GM19468 (cell line): ENCODE data around the gene DMGDH.
"Not testable (repeated sequence)": the region's sequence is repeated elsewhere in the genome, so short reads cannot be mapped to it uniquely, and the experiment has no call there.

Experiments
- ATAC-seq: cut with Tn5 transposase; IDR thresholded peaks from one replicate; pipeline ENCODE4 v1.9.1; 2021; ENCODE audit warnings: mild to moderate bottlenecking, moderate library complexity, moderate number of reproducible peaks; ENCODE audit not compliant: unreplicated experiment; ENCODE audit errors: extremely low read depth

Gene DMGDH

DNA sequence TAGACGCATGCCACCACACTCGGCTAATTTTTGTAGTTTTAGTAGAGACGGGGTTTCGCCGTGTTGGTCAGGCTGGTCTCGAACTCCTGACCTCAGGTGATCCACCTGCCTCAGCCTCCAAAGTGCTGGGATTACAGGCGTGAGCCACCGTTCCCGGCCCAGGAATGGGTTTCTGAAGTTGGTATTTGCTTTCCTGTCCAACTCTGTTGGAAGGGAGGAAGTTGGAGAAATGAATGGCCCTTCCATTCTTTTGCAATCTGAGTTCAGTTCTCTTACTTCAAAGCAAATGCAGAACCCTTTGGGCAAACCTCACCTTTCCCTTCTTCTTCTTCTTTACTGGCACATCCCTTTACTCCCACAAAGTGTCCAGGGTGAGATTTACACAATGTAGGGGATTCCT is 86.3 kb downstream of the DMGDH start:
- ATAC-seq: not testable (repeated sequence)

DNA sequence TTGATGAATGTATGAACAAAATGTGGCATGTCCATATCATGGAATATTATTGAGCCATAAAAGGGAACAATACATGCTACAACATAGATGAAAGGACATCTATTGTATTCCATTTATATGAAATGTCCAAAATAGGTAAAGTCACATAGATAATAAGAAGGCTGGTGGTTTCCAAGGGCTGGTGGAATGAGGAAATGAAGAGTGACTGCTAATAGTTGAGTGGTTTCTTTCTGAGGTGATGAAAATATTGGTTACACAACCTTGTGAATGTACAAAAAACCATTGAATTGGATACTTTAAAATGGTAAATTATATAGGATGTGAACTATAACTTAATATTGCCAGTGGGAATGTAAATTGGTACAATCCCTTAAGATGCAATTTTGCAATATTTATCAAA is 89.6 kb downstream of the DMGDH start:
- ATAC-seq: no peak

DNA sequence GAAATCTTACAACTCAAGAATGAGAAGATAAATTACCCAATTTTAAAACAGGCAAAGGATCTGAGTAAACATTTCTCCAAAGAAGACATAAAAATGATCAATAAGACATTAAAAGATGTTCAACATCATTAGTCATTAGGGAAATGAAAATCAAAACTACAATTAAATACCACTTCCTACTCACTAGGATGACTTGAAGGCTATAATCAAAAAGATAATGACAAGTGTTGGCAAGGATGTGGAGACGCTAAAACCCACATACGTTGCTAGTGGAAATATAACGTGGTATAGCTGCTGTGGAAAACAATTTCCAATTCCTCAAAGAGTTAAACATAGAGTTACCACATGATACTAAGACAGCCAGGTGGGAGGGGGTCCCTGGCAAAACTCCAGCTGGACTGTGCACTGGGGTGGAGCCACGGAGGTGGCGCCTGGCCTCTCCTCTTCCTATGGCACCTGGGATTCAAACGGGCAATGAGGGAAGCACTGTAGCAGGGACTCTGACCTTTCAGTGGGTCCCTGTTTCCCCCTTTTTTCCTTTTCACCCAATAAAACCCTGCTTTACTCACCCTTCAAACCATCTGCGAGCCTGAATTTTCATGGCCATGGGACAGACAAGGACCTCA is 90.2 kb downstream of the DMGDH start:
- no peak for ATAC-seq

DNA sequence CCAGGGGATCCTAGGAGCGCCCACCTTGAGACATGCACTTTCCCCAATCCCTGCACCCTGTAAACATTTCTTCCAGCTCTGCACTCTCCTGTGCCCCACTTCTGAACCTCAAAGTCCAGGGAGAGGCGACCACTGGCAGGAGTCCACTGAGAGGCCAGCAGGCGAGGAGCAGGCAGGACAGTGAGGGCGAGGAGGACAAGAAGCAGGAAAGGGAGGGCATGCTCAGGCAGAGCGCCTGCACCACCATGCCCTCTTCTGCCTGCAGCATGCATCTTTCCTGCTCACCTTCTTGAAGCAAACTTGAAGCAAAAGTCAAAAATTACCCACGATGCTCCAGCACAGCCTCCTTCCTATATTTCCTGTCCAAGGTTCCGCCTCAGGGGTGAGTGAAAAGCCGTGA is 94.4 kb downstream of the DMGDH start:
- no peak for ATAC-seq

DNA sequence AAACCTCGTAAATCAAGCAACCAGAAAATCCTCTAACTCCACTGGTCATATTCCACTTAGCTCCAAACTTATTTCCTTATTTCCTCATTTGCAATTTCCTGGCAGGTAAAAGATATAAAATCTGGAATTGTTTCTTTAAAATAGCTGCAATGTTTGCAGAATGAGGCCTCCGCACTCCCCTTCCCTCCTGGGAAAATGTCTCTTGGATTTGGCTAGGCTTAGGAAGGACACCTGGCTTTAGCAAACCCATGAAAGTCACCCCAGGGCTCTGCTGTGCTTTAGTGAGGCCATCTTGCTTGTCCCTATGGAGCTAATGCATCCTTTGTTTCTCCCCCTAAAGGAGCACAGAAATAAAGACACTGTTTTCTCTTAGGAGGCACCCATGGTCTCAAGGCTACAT is 94.9 kb downstream of the DMGDH start:
- ATAC-seq: no peak

DNA sequence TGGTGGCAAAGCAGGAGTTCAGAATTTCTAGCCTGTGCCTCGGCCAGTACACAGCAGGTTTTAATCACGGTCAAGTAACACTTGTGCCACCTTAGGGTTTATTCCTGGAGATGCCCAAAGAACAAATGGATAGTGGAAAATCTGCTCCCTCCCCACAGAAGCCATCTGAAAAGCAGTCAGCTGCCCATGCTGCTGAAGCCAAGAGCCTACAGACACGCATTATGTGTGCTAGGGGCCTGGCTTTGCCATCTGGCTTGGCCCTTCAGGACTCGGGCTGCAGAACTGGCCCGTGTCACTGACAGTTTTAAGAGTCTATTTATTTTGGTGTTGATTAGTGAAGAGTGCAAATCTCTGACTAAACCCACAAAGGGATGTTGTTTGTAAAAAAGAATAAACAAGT is 95.5 kb downstream of the DMGDH start:
- no peak for ATAC-seq

DNA sequence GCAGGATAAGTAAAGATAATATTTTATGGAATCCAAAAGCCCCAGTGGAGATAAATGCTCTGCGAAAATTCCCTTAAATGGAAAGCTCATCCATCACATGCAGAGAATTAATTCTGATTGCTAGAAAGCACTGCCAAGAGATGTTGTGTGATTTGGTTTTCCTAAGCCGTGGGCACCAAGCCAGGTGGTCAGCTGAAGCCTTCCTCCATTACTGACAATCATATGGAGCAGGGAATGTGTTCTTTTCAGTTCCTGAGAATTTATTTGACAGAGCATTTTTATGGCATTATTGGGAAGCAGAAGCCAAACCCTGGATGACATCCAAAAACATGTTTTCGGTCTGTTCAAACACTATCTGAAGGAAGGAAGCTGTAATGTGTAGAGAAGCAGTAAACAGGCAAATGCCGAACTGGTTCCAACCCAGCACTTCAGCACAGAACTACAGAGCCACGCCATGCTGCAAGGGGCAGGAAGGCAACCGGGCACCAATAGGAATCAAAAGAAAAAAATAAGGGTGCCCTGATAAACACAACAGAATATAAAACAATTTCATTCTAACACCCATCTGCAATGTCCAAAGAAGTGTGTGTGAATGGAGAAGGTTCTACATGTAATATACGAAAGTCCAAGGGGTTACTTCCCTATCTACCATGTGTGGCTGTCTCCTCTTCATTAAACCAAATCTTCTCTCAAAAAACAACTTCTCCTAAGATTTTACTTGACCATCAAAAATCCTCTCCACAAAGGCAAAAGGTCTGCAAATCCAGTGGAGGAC is 96.6 kb downstream of the DMGDH start:
- no peak for ATAC-seq

DNA sequence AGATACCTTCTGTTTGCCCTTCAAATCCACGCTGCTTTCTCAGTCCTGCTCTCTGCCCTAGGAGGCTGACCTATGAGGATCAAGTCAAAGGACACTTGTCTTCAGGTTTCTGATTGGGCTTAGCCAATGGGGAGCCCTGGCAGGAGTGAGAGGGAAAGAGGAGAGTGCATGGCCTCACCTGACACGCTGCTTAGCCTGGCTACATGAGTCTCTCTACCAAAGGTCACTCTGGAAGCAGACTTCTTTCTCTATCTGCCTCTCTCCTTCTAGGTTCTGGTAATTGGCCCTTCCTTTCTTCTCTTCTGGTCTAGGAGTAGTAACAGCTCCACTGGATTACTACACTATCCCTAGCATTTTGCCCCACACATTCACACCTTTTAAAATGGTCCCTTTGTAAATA is 97.5 kb downstream of the DMGDH start:
- ATAC-seq: no peak

DNA sequence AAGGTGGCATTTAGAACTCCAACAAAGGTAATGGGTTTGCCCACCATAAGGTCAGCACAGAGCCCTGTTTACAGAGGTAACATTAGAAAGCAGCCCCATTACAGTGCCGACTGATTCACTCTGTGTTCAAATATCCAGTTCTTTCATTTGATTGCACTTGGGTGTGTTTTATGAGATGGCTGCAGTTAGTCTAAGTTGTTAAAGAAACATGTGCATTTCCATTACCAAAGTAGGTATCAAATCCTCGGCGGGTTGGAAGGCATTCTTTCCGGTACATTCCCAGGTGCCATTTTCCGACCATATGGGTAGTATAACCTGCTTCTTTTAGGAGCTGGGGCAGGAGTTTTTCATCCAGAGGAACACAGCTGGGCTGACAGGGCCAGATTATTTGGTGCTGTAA is 100.7 kb downstream of the DMGDH start:
- ATAC-seq: no peak

DNA sequence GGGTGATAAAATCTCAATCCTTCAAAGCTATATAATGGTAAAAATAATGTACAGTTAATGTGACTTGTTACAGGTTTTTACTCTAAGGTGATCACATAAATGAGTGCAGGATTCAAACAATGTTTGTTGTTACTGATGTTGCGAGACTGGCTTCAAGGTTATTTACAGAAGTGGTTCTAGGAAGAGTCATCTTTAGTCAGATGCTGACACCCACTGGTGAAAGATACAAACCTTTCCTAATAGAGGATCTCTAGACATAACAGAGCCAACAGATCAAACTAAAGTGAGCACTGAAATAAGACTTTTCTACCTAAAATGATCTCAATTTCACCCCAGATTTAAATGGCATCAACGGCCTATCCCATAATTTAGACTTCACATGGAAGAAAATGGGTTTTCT is 104.6 kb downstream of the DMGDH start:
- ATAC-seq: no peak

DNA sequence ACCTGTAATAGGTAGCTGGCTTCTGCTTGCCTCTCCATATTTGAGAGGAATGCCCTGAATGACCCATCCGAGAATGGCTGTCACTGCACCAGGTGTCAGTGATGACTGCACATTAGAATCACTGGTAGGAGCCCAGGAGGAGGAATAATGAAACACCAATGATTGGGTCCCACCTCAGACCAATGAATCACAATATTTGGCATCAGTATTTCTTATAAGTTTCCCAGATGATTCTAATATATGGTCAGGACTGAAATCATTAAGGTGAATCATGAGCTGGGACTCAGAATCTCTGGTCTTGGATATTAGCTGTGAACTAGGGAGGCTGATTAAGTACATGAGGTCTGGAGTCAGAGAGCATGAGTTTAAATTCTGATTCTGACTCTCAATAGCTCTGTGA is 107.7 kb downstream of the DMGDH start:
- no peak for ATAC-seq

DNA sequence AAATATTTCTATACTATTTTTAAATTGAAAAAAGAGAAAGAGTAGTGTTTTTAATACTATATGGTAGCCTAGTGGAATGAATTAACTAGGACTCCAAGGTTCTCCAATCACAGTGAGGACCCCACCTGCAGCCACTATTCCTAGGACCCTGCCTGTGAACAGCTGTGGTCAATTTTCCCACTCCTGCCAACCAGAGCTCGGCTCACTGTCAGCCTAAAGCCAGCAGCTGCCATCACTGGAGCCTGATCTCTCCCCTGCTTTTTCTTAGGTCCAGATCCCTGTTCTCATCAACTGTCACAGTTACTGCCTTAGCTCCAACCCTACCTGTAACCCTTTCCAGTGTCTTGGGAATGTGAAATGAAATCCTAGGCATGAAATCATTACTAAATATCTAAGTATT is 109.7 kb downstream of the DMGDH start:
- no peak for ATAC-seq

DNA sequence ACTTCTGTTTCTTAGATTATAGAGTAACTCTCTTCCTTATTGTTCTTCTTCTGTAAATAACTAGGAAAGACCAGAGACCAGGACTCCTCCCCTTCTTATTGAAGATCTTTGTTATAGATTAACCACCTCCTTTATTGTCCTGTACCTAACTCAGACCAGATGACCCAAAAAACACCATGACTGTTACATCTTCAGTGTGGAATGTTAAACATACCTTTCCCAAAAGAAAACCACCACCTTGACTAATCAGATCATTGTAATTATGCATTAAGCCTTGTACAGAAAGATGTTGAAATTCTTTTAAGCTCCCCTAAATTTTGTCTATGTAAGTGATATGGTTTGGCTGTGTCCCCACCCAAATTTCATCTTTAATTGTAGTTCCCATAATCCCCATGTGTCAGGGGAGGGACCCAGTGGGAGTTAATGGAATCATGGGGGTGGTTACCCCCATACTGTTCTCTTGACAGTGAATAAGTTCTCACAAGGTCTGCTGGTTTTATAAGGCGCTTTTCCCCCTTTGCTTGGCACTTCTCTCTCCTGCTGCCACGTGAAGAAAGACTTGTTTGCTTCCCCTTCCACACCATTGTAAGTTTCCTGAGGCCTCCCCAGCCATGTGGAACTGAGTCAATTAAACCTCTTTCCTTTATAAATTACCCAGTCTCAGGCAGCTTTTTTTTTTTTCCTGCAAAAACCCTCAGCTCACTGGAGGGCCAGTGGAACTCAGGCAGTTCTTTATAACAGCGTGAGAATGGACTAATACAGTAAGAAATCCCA is 110.6 kb downstream of the DMGDH start:
- ATAC-seq: no peak

DNA sequence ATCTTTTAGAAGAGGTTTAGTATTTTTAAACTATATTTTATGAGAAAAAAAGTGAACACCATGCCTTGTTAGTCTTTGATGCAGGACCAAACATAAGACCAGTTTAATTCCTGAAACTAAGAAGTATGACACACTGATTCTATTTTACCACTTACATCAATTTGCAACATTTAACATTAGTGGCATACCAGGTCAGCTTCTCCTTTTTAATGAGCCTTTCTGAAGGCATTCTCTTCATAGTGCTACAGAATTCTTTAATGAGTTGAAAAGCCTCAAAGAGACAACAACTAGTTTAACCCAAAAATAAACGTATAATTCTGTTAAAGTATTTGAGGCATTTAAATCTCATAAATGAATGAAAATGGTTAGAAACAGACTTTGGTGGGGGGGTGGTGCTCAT is 112.6 kb downstream of the DMGDH start:
- no peak for ATAC-seq

DNA sequence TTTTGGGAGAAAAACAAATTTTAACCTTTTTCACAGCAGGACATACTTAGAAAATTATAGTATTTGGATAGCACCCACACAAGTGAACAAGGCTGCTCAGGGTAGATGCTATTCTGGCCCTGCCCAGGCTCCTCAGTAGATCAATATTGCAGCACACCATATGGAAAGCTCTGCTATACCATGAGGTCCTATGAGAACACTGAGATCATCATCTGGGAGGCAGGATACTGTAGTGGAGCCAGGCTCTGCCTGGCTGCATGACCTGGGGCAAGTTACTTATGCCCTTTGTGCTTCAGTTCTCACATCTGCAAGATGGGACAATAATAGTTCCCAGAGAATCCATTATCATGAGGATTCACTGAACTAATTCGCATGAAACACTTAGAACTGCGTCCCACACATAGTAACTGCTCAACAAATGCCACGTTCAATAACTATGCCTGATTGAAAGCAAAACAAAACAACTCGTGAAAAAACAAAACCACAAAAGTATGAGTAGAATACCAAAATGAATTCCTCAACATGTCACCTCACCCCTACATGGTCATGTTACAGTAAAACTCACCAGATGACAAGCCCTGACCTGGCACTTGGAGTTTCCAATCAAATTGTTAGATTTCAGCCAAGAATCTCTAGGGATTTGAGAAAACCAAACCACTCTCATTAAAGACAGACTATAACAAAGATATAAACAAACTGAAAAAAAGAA is 116.2 kb downstream of the DMGDH start:
- no peak for ATAC-seq
